Tibial nerve (tissue), 4 donors: ENCODE results near the gene SERTM1. TPM values are rescaled to one million over a fixed set of nuclear protein-coding genes. Genes with fewer than 3 reads are reported as not detected.

Experiments
- DNase-seq, 2 donors: peaks; one replicate each; pipeline ENCODE4 v3.0.0-alpha.2; 2019; ENCODE audit warnings: low spot score in 2 of 2
- H3K27ac ChIP-seq, 4 donors: fragments of 200-600 bp; sonication (generic) in 3 of 4; one replicate each; pipeline ENCODE4 v1.5.1; 2017 to 2019; ENCODE audit warnings: mild to moderate bottlenecking in 1 of 4
- H3K27me3 ChIP-seq, 2 donors: fragments of 200-600 bp; sonication (generic) in 1 of 2; one replicate each; pipeline versions ENCODE4 v1.5.1 to v1.6.0; 2017 to 2019
- H3K36me3 ChIP-seq, 3 donors: fragments of 200-600 bp; sonication (generic); one replicate each; pipeline ENCODE4 v1.5.1; 2018 to 2019
- H3K4me1 ChIP-seq, 4 donors: fragments of 200-600 bp; sonication (generic) in 3 of 4; one replicate each; pipeline ENCODE4 v1.5.1; 2017 to 2019
- H3K4me3 ChIP-seq, 4 donors: fragments of 200-600 bp; sonication (generic) in 3 of 4; one replicate each; pipeline ENCODE4 v1.5.1; 2017 to 2019; ENCODE audit warnings: mild to moderate bottlenecking in 1 of 4, moderate library complexity in 1 of 4
- H3K9me3 ChIP-seq, 4 donors: fragments of 200-600 bp; sonication (generic) in 3 of 4; one replicate each; pipeline ENCODE4 v1.5.1; 2017 to 2019
- CTCF ChIP-seq, 5 experiments: fragments of 200-600 bp in 3 of 5; fragments of 450-650 bp in 2 of 5; sonication (generic) in 3 of 5; IDR thresholded peaks; one replicate each; pipeline ENCODE4 v1.5.1; 2016 to 2019; ENCODE audit warnings: antibody characterized with exemption in 5 of 5, mild to moderate bottlenecking in 3 of 5, moderate library complexity in 2 of 5
- EP300 ChIP-seq, 2 donors: sonication (generic); formaldehyde crosslinking; IDR thresholded peaks; one replicate each; pipeline ENCODE4 v1.6.1; 2017; ENCODE audit warnings: antibody characterized with exemption in 2 of 2, mild to moderate bottlenecking in 1 of 2
- POLR2A ChIP-seq, 2 donors: fragments of 450-650 bp; IDR thresholded peaks; one replicate each; pipeline ENCODE4 v1.6.1; 2017; ENCODE audit warnings: antibody characterized with exemption in 2 of 2, mild to moderate bottlenecking in 2 of 2, moderate library complexity in 2 of 2
- WGBS, 2 donors: methylation state at CpG; one replicate each; pipeline ENCODE4 v1.1.5; 2018; 5-methylcytosine and 5-hydroxymethylcytosine counted together
- total RNA-seq, 4 donors: library from RNA; depleted of rRNA; stranded (reverse); fragments of >200 nt; gene quantifications; one replicate each; pipeline ENCODE4 v1.1.0, GENCODE V29; 2016

Gene SERTM1
- total RNA-seq, 4 donors from 2014 or later: 0.21 to 1.2 TPM; not detected in 2

- H3K4me1 ChIP-seq: peaks cover 0 to 3% (median 0%) of the 10 kb centered on the region in 4 donors
- no peak for DNase-seq
- H3K36me3 ChIP-seq: no peaks in the 10 kb centered on the region
- TF ChIP-seq EP300 (IDR thresholded peaks at IDR 0.05) (no peak), POLR2A (IDR thresholded peaks at IDR 0.05) (no peak), CTCF (IDR thresholded peaks at IDR 0.05) (no peak)
- 88 to 95% methylated on average over 4 of the region's 4 CpGs for whole genome bisulfite sequencing, 2 donors
- H3K27ac ChIP-seq: no peak overlapping the region
- no peaks in the 10 kb centered on the region for H3K27me3 ChIP-seq
- H3K4me3 ChIP-seq: no peak overlapping the region
- no peaks in the 10 kb centered on the region for H3K9me3 ChIP-seq
Observed at GRCh38 chr13:36710396-36710795, 36.6 kb downstream of the SERTM1 start.

GRCh38 chr13:36712290-36712689 lies 38.5 kb downstream of the SERTM1 start:
- peaks cover 0 to 3% (median 0%) of the 10 kb centered on the region in 4 donors for H3K4me1 ChIP-seq
- H3K36me3 ChIP-seq: no peaks in the 10 kb centered on the region
- WGBS, 2 donors: 58 to 63% methylated on average over 3 of the region's 3 CpGs
- no peaks in the 10 kb centered on the region for H3K27me3 ChIP-seq
- no peak overlapping the region for H3K27ac ChIP-seq
- no peak for TF ChIP-seq POLR2A (IDR thresholded peaks at IDR 0.05)
- TF ChIP-seq EP300 (IDR thresholded peaks at IDR 0.05): no peak
- TF ChIP-seq CTCF (IDR thresholded peaks at IDR 0.05): no peak
- H3K9me3 ChIP-seq: no peaks in the 10 kb centered on the region
- no peak for DNase-seq
- H3K4me3 ChIP-seq: no peak overlapping the region

- Histone ChIP-seq H3K27me3 (no peaks in the 10 kb centered on the region), H3K4me3 (no peak overlapping the region), H3K4me1 (peaks cover 0 to 3% (median 0%) of the 10 kb centered on the region in 4 donors), H3K9me3 (no peaks in the 10 kb centered on the region), H3K27ac (no peak overlapping the region), H3K36me3 (no peaks in the 10 kb centered on the region)
- TF ChIP-seq EP300 (IDR thresholded peaks at IDR 0.05): no peak
- TF ChIP-seq CTCF (IDR thresholded peaks at IDR 0.05): no peak
- no peak for TF ChIP-seq POLR2A (IDR thresholded peaks at IDR 0.05)
- DNase-seq: no peak
- WGBS, 2 donors: 36 to 41% methylated on average over 5 of the region's 5 CpGs
Observed at GRCh38 chr13:36712770-36713169, 39.0 kb downstream of the SERTM1 start.

- Histone ChIP-seq H3K9me3 (no peaks in the 10 kb centered on the region), H3K36me3 (no peaks in the 10 kb centered on the region), H3K4me1 (peaks cover 0 to 3% (median 0%) of the 10 kb centered on the region in 4 donors), H3K27ac (no peak overlapping the region), H3K4me3 (no peak overlapping the region), H3K27me3 (no peaks in the 10 kb centered on the region)
- WGBS, 2 donors: 25% methylated on average over 2 of the region's 2 CpGs
- TF ChIP-seq EP300 (IDR thresholded peaks at IDR 0.05) (no peak), POLR2A (IDR thresholded peaks at IDR 0.05) (no peak), CTCF (IDR thresholded peaks at IDR 0.05) (no peak)
- no peak for DNase-seq
Observed at GRCh38 chr13:36713887-36714286, 40.1 kb downstream of the SERTM1 start.

- peaks cover 0 to 3% (median 0%) of the 10 kb centered on the region in 4 donors for H3K4me1 ChIP-seq
- no peak overlapping the region for H3K4me3 ChIP-seq
- TF ChIP-seq POLR2A (IDR thresholded peaks at IDR 0.05) (no peak), CTCF (IDR thresholded peaks at IDR 0.05) (no peak), EP300 (IDR thresholded peaks at IDR 0.05) (no peak)
- DNase-seq: no peak
- H3K27me3 ChIP-seq: no peaks in the 10 kb centered on the region
- 17 to 42% methylated on average over 1 of the region's 1 CpG for WGBS, 2 donors
- no peak overlapping the region for H3K27ac ChIP-seq
- no peaks in the 10 kb centered on the region for H3K9me3 ChIP-seq
- no peaks in the 10 kb centered on the region for H3K36me3 ChIP-seq
Observed at GRCh38 chr13:36715841-36716240, 42.0 kb downstream of the SERTM1 start.
